Endodermal cell (in vitro differentiated cells): ENCODE results near the gene MON1A. TPM values are rescaled to one million over a fixed set of nuclear protein-coding genes. Genes with fewer than 3 reads are reported as not detected.
A peak's percentile ranks its signal among the peaks of the same experiment; 100 is the strongest.

Experiments used
- DNase-seq: peaks from one replicate; pipeline ENCODE4 v3.0.0-alpha.2; 2017
- H3K27ac ChIP-seq: 2 replicates; pipeline ENCODE4 v1.5.1; 2013; ENCODE audit warnings: mild to moderate bottlenecking, low read depth, low read length, moderate library complexity
- H3K27me3 ChIP-seq: 2 replicates; pipeline ENCODE4 v1.6.1; 2013; ENCODE audit warnings: mild to moderate bottlenecking, low read length, moderate library complexity; ENCODE audit not compliant: insufficient read depth, control insufficient read depth, poor library complexity, severe bottlenecking
- H3K36me3 ChIP-seq: 2 replicates; pipeline ENCODE4 v1.7.0; 2013; ENCODE audit warnings: mild to moderate bottlenecking, low read length, moderate library complexity; ENCODE audit not compliant: control insufficient read depth, insufficient read depth
- H3K4me1 ChIP-seq: one replicate; pipeline ENCODE4 v1.7.0; 2013; ENCODE audit warnings: low read length; ENCODE audit not compliant: control insufficient read depth, insufficient read depth
- H3K4me3 ChIP-seq: 2 replicates; pipeline ENCODE4 v1.5.1; 2013; ENCODE audit warnings: mild to moderate bottlenecking, low read length, moderate library complexity
- H3K9ac ChIP-seq: 2 replicates; pipeline ENCODE4 v1.6.1; 2013; ENCODE audit warnings: mild to moderate bottlenecking, low read length, moderate library complexity; ENCODE audit not compliant: poor library complexity, severe bottlenecking; ENCODE audit errors: extremely low read depth
- H3K9me3 ChIP-seq: 2 replicates; pipeline ENCODE4 v1.6.1; 2013; ENCODE audit warnings: mild to moderate bottlenecking, low read length, moderate library complexity; ENCODE audit not compliant: control insufficient read depth
- H3K27ac Mint-ChIP-seq: 2 replicates; pipeline ENCODE4 v1.8.0; 2020; ENCODE audit warnings: mixed read lengths
- H3K27me3 Mint-ChIP-seq: 2 replicates; pipeline ENCODE4 v1.8.0; 2021; ENCODE audit warnings: mild to moderate bottlenecking, mixed read lengths; ENCODE audit not compliant: insufficient read depth
- H3K36me3 Mint-ChIP-seq: 2 replicates; pipeline ENCODE4 v1.8.0; 2020; ENCODE audit warnings: low read depth, mixed read lengths
- H3K4me1 Mint-ChIP-seq: 2 replicates; pipeline ENCODE4 v1.8.0; 2020; ENCODE audit warnings: mixed read lengths
- H3K4me3 Mint-ChIP-seq: 2 replicates; pipeline ENCODE4 v1.8.0; 2020; ENCODE audit warnings: mild to moderate bottlenecking, moderate library complexity, mixed read lengths
- H3K9me3 Mint-ChIP-seq: 2 replicates; pipeline ENCODE4 v1.8.0; 2020; ENCODE audit warnings: mild to moderate bottlenecking, mixed read lengths
- CTCF ChIP-seq: fragments of 200-600 bp; sonication (generic); conservative IDR thresholded peaks from 2 replicates; pipeline ENCODE4 v1.5.0; 2021; ENCODE audit warnings: antibody characterized with exemption, mild to moderate bottlenecking
- WGBS, 2 experiments: methylation state at CpG; one replicate each; pipeline versions ENCODE4 v1.1.5 to v1.1.7; 2013; ENCODE audit warnings: missing lambda C conversion rate in 2 of 2, mixed read lengths in 1 of 2; ENCODE audit not compliant: insufficient coverage in 1 of 2, insufficient read length in 1 of 2; 5-methylcytosine and 5-hydroxymethylcytosine counted together
- long read RNA-seq, 4 experiments: library from polyadenylated mRNA in 2 of 4; library from RNA in 1 of 4; library from capped mRNA in 1 of 4; stranded (forward) in 3 of 4; unstranded in 1 of 4; transcript quantifications; one replicate each; pipeline ENCODE4 v2.0.0, GENCODE V29; 2020 to 2021; ENCODE audit warnings: inconsistent platforms in 1 of 4
- polyA plus RNA-seq, 2 experiments: library from polyadenylated mRNA; stranded (reverse); fragments of 50-300 nt; gene quantifications; one replicate each; pipeline ENCODE4 v1.2.3, GENCODE V29; 2013
- total RNA-seq, 2 donors: library from RNA; stranded (reverse); fragmentation: NEBNext Ultra II Directional in 1 of 2; extraction: Animal tissue kit (Norgen Biotek cat#: 25700) in 1 of 2; gene quantifications; 2 replicates in 1 of 2; 3 replicates in 1 of 2; pipeline ENCODE4 v1.2.1, GENCODE V29; 2021

Gene MON1A
- 1 to 10 TPM; 4.1 to 6.2 TPM for total RNA-seq
- 9.5 TPM for polyA plus RNA-seq (2013, experiment 1 of 2)
- polyA plus RNA-seq (2013, experiment 2 of 2): 8.8 TPM
- long read RNA-seq, experiment 1, partial matches to known transcripts: 0 of 4 reads
- long read RNA-seq, experiment 1, other reads (novel, unspliced or antisense): 1 of 4 reads
- long read RNA-seq, experiment 2, transcript MON1A-201 (6 exons, 2,370 nt): major isoform, 7 of 13 reads
- long read RNA-seq, experiment 2, partial matches to known transcripts: 1 of 13 reads
- long read RNA-seq, experiment 2, other reads (novel, unspliced or antisense): 2 of 13 reads
- long read RNA-seq, experiment 3, transcript MON1A-201 (6 exons, 2,370 nt): major isoform, 22 of 29 reads
- long read RNA-seq, experiment 3, partial matches to known transcripts: 2 of 29 reads
- long read RNA-seq, experiment 3, other reads (novel, unspliced or antisense): 1 of 29 reads
- long read RNA-seq, experiment 4: 0 reads

- peak; percentile 99 for DNase-seq
- H3K9me3 ChIP-seq: no peaks in the 10 kb centered on the region
- 5 to 7% methylated on average over 26 to 56 of the region's 56 CpGs for WGBS, 2 experiments
- peaks cover 14% of the 10 kb centered on the region for H3K4me1 Mint-ChIP-seq
- no peaks in the 10 kb centered on the region for H3K9me3 Mint-ChIP-seq
- no peak within 1 kb of the TSS for H3K27ac ChIP-seq
- H3K27me3 Mint-ChIP-seq: no peaks in the 10 kb centered on the region
- H3K27ac Mint-ChIP-seq: peak within 1 kb of the TSS; percentile 84
- peak within 1 kb of the TSS; percentile 82 for H3K4me3 ChIP-seq
- H3K9ac ChIP-seq: peak within 1 kb of the TSS; percentile 31
- peak within 1 kb of the TSS; percentile 73 for H3K4me3 Mint-ChIP-seq
- H3K4me1 ChIP-seq: peaks cover 6% of the 10 kb centered on the region
- no peaks in the 10 kb centered on the region for H3K36me3 Mint-ChIP-seq
- no peaks in the 10 kb centered on the region for H3K36me3 ChIP-seq
- peak; percentile 74 for TF ChIP-seq CTCF
- H3K27me3 ChIP-seq: no peaks in the 10 kb centered on the region
Observed at GRCh38 chr3:49929291-49930167, at the start of gene MON1A. Gene MON1A, minus strand, starts transcription at chr3:49929811. Its CDS starts 16,465 bp downstream, at chr3:49913346.

GRCh38 chr3:49976942-49977341 is 47.3 kb upstream of the MON1A start:
- H3K4me1 ChIP-seq: no peaks in the 10 kb centered on the region
- no peak for DNase-seq
- H3K9me3 ChIP-seq: no peaks in the 10 kb centered on the region
- H3K36me3 ChIP-seq: peaks cover 68% of the 10 kb centered on the region
- H3K4me1 Mint-ChIP-seq: no peaks in the 10 kb centered on the region
- no peak for TF ChIP-seq CTCF
- H3K9me3 Mint-ChIP-seq: no peaks in the 10 kb centered on the region
- H3K27me3 ChIP-seq: no peaks in the 10 kb centered on the region
- H3K27ac ChIP-seq: peak overlapping the region; percentile 63
- H3K27ac Mint-ChIP-seq: no peak overlapping the region
- no peak overlapping the region for H3K9ac ChIP-seq
- H3K36me3 Mint-ChIP-seq: peaks cover 36% of the 10 kb centered on the region
- no peaks in the 10 kb centered on the region for H3K27me3 Mint-ChIP-seq
- 67 to 87% methylated on average over 2 of the region's 2 CpGs for WGBS, 2 experiments
- no peak overlapping the region for H3K4me3 ChIP-seq
- no peak overlapping the region for H3K4me3 Mint-ChIP-seq

- no peak overlapping the region for H3K27ac ChIP-seq
- Mint-ChIP-seq H3K4me3 (no peak overlapping the region), H3K9me3 (no peaks in the 10 kb centered on the region), H3K36me3 (peaks cover 35% of the 10 kb centered on the region), H3K27me3 (no peaks in the 10 kb centered on the region), H3K27ac (no peak overlapping the region), H3K4me1 (no peaks in the 10 kb centered on the region)
- H3K27me3 ChIP-seq: no peaks in the 10 kb centered on the region
- H3K9ac ChIP-seq: no peak overlapping the region
- H3K9me3 ChIP-seq: no peaks in the 10 kb centered on the region
- TF ChIP-seq CTCF: no peak
- peaks cover 59% of the 10 kb centered on the region for H3K36me3 ChIP-seq
- H3K4me3 ChIP-seq: no peak overlapping the region
- WGBS, 2 experiments: 96 to 100% methylated on average over 5 to 10 of the region's 10 CpGs
- no peaks in the 10 kb centered on the region for H3K4me1 ChIP-seq
- no peak for DNase-seq
Observed at GRCh38 chr3:49972656-49973055, 43.0 kb upstream of the MON1A start.
